Endothelial cell of umbilical vein (primary cell): ENCODE results near the gene ABL1. TPM values are rescaled to one million over a fixed set of nuclear protein-coding genes. Genes with fewer than 3 reads are reported as not detected.

Experiments used
- BruUV-seq: library from RNA; stranded (reverse); fragments of 400-500 nt; replicated peaks from 2 replicates; lab custom pipeline; 2021; lab: Mats Ljungman, UMichigan
- CTCF ChIA-PET: fragments of 300-600, 350-600 bp; sonication (Branson Sonifier 250); formaldehyde crosslinking; loops from one replicate; lab custom pipeline; 2021; ENCODE audit warnings: antibody characterized with exemption, inconsistent platforms; lab: Charles Lee
- POLR2A ChIA-PET: fragments of 300-600, 350-600 bp; sonication (Branson Sonifier 250); formaldehyde crosslinking; loops from one replicate; lab custom pipeline; 2021; ENCODE audit warnings: antibody characterized with exemption, inconsistent platforms; lab: Charles Lee
- DNase-seq: peaks from one replicate; pipeline ENCODE4 v3.0.0-alpha.2; 2011; ENCODE audit warnings: low read depth, low spot score
- FAIRE-seq: peaks from 2 replicates; lab custom pipeline; 2011; peaks lifted over from hg19 to GRCh38; lab: Jason Lieb, UNC
- H2AFZ ChIP-seq: 2 replicates; pipeline ENCODE4 v1.6.0; 2012; ENCODE audit warnings: low read depth, low read length, control low read depth, inconsistent platforms
- H3K27ac ChIP-seq: 2 replicates; pipeline ENCODE4 v1.5.1; 2011; ENCODE audit warnings: low read depth, mild to moderate bottlenecking, control low read depth, low read length, moderate library complexity; ENCODE audit not compliant: insufficient read depth
- H3K27me3 ChIP-seq, 2 experiments: 2 replicates each; pipeline versions ENCODE4 v1.6.0 to v1.6.1; 2011; ENCODE audit warnings: low read length in 2 of 2, mixed read lengths in 1 of 2; ENCODE audit not compliant: control insufficient read depth in 2 of 2, insufficient read depth in 2 of 2
- H3K36me3 ChIP-seq, 2 experiments: 2 replicates in 1 of 2; 3 replicates in 1 of 2; pipeline ENCODE4 v1.5.1; 2011; ENCODE audit warnings: low read length in 2 of 2, mild to moderate bottlenecking in 1 of 2, moderate library complexity in 1 of 2; ENCODE audit not compliant: control insufficient read depth in 2 of 2, insufficient read depth in 2 of 2; ENCODE audit errors: extremely low read depth in 1 of 2
- H3K4me1 ChIP-seq: 3 replicates; pipeline ENCODE4 v1.5.1; 2011; ENCODE audit warnings: mild to moderate bottlenecking, low read length; ENCODE audit not compliant: control insufficient read depth, insufficient read depth; ENCODE audit errors: extremely low read depth
- H3K4me2 ChIP-seq: 2 replicates; pipeline ENCODE4 v1.6.1; 2011; ENCODE audit warnings: low read length, control low read depth, mixed read lengths; ENCODE audit not compliant: insufficient read depth
- H3K4me3 ChIP-seq, 3 experiments: fragments of 200-600 bp in 1 of 3; sonication (generic), shearing (Covaris generic) in 1 of 3; replicated peaks in 1 of 3; 2 replicates each; pipeline ENCODE4 v1.5.1; 2011 to 2016; ENCODE audit warnings: control low read depth in 3 of 3, low read length in 3 of 3, mild to moderate bottlenecking in 2 of 3, inconsistent platforms in 1 of 3, low read depth in 1 of 3, moderate library complexity in 1 of 3; ENCODE audit not compliant: insufficient read depth in 1 of 3
- H3K79me2 ChIP-seq: 2 replicates; pipeline ENCODE4 v1.6.0; 2012; ENCODE audit warnings: low read length, inconsistent platforms; ENCODE audit not compliant: control insufficient read depth, insufficient read depth
- H3K9ac ChIP-seq: replicated peaks from 2 replicates; pipeline ENCODE3; 2011; ENCODE audit warnings: low read length, control low read depth; ENCODE audit not compliant: insufficient read depth; ENCODE audit errors: extremely low read depth
- H3K9me1 ChIP-seq: replicated peaks from 3 replicates; pipeline ENCODE4 v1.6.0; 2011; ENCODE audit warnings: mild to moderate bottlenecking, low read length; ENCODE audit not compliant: control insufficient read depth, insufficient read depth; ENCODE audit errors: extremely low read depth
- H3K9me3 ChIP-seq: replicated peaks from 2 replicates; pipeline ENCODE4 v1.5.1; 2012; ENCODE audit warnings: low read length, inconsistent platforms; ENCODE audit not compliant: control insufficient read depth, insufficient read depth
- H4K20me1 ChIP-seq: replicated peaks from 2 replicates; pipeline ENCODE3; 2011; ENCODE audit warnings: mild to moderate bottlenecking, low read length; ENCODE audit not compliant: control insufficient read depth, insufficient read depth; ENCODE audit errors: extremely low read depth
- CTCF ChIP-seq, 2 donors: IDR thresholded peaks; 1 replicate in 1 of 2; 2 replicates in 1 of 2; pipeline ENCODE4 v1.5.1; 2011; ENCODE audit warnings: low read length in 2 of 2, mild to moderate bottlenecking in 2 of 2, moderate library complexity in 2 of 2, control low read depth in 1 of 2, inconsistent platforms in 1 of 2, low read depth in 1 of 2; ENCODE audit not compliant: insufficient read depth in 1 of 2; ENCODE audit errors: extremely low read depth in 1 of 2
- EZH2 ChIP-seq: IDR thresholded peaks from 2 replicates; pipeline ENCODE4 v1.6.1; 2012; ENCODE audit warnings: borderline replicate concordance, low read depth, mild to moderate bottlenecking, moderate library complexity, low read length, inconsistent platforms; ENCODE audit not compliant: severe bottlenecking
- FOS ChIP-seq: IDR thresholded peaks from 2 replicates; pipeline ENCODE4 v1.6.1; 2011; ENCODE audit warnings: mild to moderate bottlenecking, low read length, moderate library complexity, borderline replicate concordance; ENCODE audit not compliant: insufficient read depth
- GATA2 ChIP-seq: IDR thresholded peaks from 2 replicates; pipeline ENCODE4 v1.7.0; 2011; ENCODE audit warnings: low read depth, mild to moderate bottlenecking, moderate library complexity, mixed read lengths, low read length; ENCODE audit not compliant: insufficient read length, insufficient read depth
- JUN ChIP-seq: IDR thresholded peaks from 2 replicates; pipeline ENCODE4 v1.6.1; 2011; ENCODE audit warnings: borderline replicate concordance, low read depth; ENCODE audit not compliant: insufficient read length, insufficient read depth
- MAX ChIP-seq: IDR thresholded peaks from 2 replicates; pipeline ENCODE4 v1.6.1; 2011; ENCODE audit not compliant: insufficient read depth, insufficient read length
- MYC ChIP-seq: IDR thresholded peaks from one replicate; pipeline ENCODE4 v1.6.1; 2011; ENCODE audit warnings: mild to moderate bottlenecking, low read depth, low read length
- POLR2A ChIP-seq: IDR thresholded peaks from 2 replicates; pipeline ENCODE4 v1.6.1; 2012; ENCODE audit warnings: low read depth, mild to moderate bottlenecking, control low read depth, low read length
- POLR2AphosphoS5 ChIP-seq: IDR thresholded peaks from 2 replicates; pipeline ENCODE4 v1.6.1; 2012; ENCODE audit warnings: low read depth, mild to moderate bottlenecking, control low read depth, low read length, moderate library complexity; ENCODE audit not compliant: insufficient read depth
- dilution Hi-C: fragments of 300-500 bp; cut with MboI; formaldehyde crosslinking; loops from one replicate; pipeline ENCODE4 v1.15.0; 2019; ENCODE audit warnings: low sequenced_read_pairs; ENCODE audit not compliant: extremely low pct_ligation_motif_present
- intact Hi-C: fragments of 100-400 bp; cut with micrococcal nuclease; formaldehyde crosslinking; loops from one replicate; pipeline ENCODE4 v1.10.0; 2022
- polyA plus RNA-seq, 4 experiments: library from polyadenylated mRNA; depleted of rRNA in 3 of 4; stranded (reverse) in 3 of 4; unstranded in 1 of 4; fragments of >200 nt; gene quantifications; 2 replicates each; pipeline versions ENCODE4 v1.2.1 to v1.2.3, GENCODE V29; 2011 to 2012; ENCODE audit warnings: missing spikeins in 1 of 4
- total RNA-seq: library from RNA; stranded (reverse); gene quantifications from 2 replicates; pipeline ENCODE4 v1.2.3, GENCODE V29; 2021

ABL1 gene
- total and polyA plus RNA-seq, 2 donors (not counting 3 experiments of a cell fraction or from before 2014, with no cell fraction given): 32.1 to 87.1 TPM

DNA sequence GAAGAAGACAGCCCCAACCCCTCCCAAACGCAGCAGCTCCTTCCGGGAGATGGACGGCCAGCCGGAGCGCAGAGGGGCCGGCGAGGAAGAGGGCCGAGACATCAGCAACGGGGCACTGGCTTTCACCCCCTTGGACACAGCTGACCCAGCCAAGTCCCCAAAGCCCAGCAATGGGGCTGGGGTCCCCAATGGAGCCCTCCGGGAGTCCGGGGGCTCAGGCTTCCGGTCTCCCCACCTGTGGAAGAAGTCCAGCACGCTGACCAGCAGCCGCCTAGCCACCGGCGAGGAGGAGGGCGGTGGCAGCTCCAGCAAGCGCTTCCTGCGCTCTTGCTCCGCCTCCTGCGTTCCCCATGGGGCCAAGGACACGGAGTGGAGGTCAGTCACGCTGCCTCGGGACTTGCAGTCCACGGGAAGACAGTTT is 49.1 kb downstream of the ABL1 start:
- Histone ChIP-seq H4K20me1 (no peaks in the 10 kb centered on the region), H3K36me3 (peaks cover 52 to 79% of the 10 kb centered on the region in 2 experiments), H3K4me2 (no peak overlapping the region), H3K4me3 (no peak overlapping the region), H2AFZ (no peak overlapping the region), H3K9ac (no peak overlapping the region), H3K9me3 (no peaks in the 10 kb centered on the region), H3K27ac (no peak overlapping the region), H3K9me1 (no peaks in the 10 kb centered on the region), H3K79me2 (peaks cover 3% of the 10 kb centered on the region), H3K27me3 (no peaks in the 10 kb centered on the region), H3K4me1 (no peaks in the 10 kb centered on the region)
- FAIRE-seq (no peak), DNase-seq (no peak)
- BruUV-seq: no TSS peak
- ChIA-PET CTCF (interaction anchor here (1.9 to 3.3 kb wide), 2 partner anchors 162 kb away, joined by 8 to 14 read pairs; no protein-coding TSS in a partner anchor), POLR2A (no interaction called here)
- no peak for TF ChIP-seq FOS
- no peak for TF ChIP-seq GATA2
- TF ChIP-seq EZH2: no peak
- intact Hi-C loops (no loop called here), dilution Hi-C loops (no loop called here)

DNA sequence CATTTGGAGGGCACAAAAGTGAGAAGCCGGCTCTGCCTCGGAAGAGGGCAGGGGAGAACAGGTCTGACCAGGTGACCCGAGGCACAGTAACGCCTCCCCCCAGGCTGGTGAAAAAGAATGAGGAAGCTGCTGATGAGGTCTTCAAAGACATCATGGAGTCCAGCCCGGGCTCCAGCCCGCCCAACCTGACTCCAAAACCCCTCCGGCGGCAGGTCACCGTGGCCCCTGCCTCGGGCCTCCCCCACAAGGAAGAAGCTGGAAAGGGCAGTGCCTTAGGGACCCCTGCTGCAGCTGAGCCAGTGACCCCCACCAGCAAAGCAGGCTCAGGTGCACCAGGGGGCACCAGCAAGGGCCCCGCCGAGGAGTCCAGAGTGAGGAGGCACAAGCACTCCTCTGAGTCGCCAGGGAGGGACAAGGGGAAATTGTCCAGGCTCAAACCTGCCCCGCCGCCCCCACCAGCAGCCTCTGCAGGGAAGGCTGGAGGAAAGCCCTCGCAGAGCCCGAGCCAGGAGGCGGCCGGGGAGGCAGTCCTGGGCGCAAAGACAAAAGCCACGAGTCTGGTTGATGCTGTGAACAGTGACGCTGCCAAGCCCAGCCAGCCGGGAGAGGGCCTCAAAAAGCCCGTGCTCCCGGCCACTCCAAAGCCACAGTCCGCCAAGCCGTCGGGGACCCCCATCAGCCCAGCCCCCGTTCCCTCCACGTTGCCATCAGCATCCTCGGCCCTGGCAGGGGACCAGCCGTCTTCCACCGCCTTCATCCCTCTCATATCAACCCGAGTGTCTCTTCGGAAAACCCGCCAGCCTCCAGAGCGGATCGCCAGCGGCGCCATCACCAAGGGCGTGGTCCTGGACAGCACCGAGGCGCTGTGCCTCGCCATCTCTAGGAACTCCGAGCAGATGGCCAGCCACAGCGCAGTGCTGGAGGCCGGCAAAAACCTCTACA is 49.8 kb downstream of the ABL1 start:
- Histone ChIP-seq H4K20me1 (no peaks in the 10 kb centered on the region), H2AFZ (no peak overlapping the region), H3K9ac (no peak overlapping the region), H3K9me3 (no peaks in the 10 kb centered on the region), H3K4me2 (no peak overlapping the region), H3K27me3 (no peaks in the 10 kb centered on the region), H3K27ac (no peak overlapping the region), H3K9me1 (no peaks in the 10 kb centered on the region), H3K4me1 (no peaks in the 10 kb centered on the region), H3K79me2 (peaks cover 3% of the 10 kb centered on the region), H3K36me3 (peaks cover 45 to 75% of the 10 kb centered on the region in 2 experiments), H3K4me3 (no peak overlapping the region)
- DNase-seq (no peak), FAIRE-seq (no peak)
- TF ChIP-seq FOS (no peak), GATA2 (no peak), JUN (no peak), POLR2AphosphoS5 (no peak), POLR2A (no peak), MYC (no peak), CTCF (IDR thresholded peaks at IDR 0.05; ENCODE audit: extremely low read depth in 1 of 2, insufficient read depth in 1 of 2, low read depth in 1 of 2, low read length in 2 of 2) (no peak), MAX (no peak), EZH2 (no peak)
- ChIA-PET POLR2A (no interaction called here), CTCF (interaction anchor here (0.7 to 3.3 kb wide), 7 partner anchors 15 to 183 kb away, joined by 3 to 14 read pairs (median 4); no protein-coding TSS in a partner anchor)
- intact Hi-C loops (no loop called here), dilution Hi-C loops (no loop called here)
- BruUV-seq: no TSS peak
